DMS79 (cell line): ENCODE results near the gene CTNNA1.
A peak's percentile ranks its signal among the peaks of the same experiment; 100 is the strongest.
"Not testable (repeated sequence)": the region's sequence is repeated elsewhere in the genome, so short reads cannot be mapped to it uniquely, and the experiment has no call there.

Source experiments
- DNase-seq: peaks from one replicate; lab custom pipeline; 2025; lab: John Stamatoyannopoulos, UW

Gene CTNNA1

GRCh38 chr5:138724470-138725146 is 28.6 kb upstream of the CTNNA1 start:
- no peak for DNase-seq

GRCh38 chr5:138725153-138725817 is 27.9 kb upstream of the CTNNA1 start:
- peak; percentile 55 for DNase-seq

- no peak for DNase-seq
These were observed 27.3 kb upstream of the CTNNA1 start for GRCh38 chr5:138725818-138726416.

GRCh38 chr5:138726848-138727247 is 26.4 kb upstream of the CTNNA1 start:
- no peak for DNase-seq

- DNase-seq: not testable (repeated sequence)
These were observed 22.7 kb upstream of the CTNNA1 start for GRCh38 chr5:138730496-138730895.

- DNase-seq: no peak
These were observed 20.8 kb upstream of the CTNNA1 start for GRCh38 chr5:138732466-138732865.

- no peak for DNase-seq
These were observed 20.3 kb upstream of the CTNNA1 start for GRCh38 chr5:138732933-138733332.

- DNase-seq: no peak
These were observed 19.7 kb upstream of the CTNNA1 start for GRCh38 chr5:138733509-138733908.

GRCh38 chr5:138736293-138736692 is 16.9 kb upstream of the CTNNA1 start:
- no peak for DNase-seq

GRCh38 chr5:138737494-138738265 is 15.5 kb upstream of the CTNNA1 start:
- DNase-seq: no peak

- DNase-seq: no peak
These were observed 14.8 kb upstream of the CTNNA1 start for GRCh38 chr5:138738399-138738798.

GRCh38 chr5:138739938-138740337 is 13.3 kb upstream of the CTNNA1 start:
- DNase-seq: no peak

GRCh38 chr5:138743484-138743883 is 9.7 kb upstream of the CTNNA1 start:
- no peak for DNase-seq

- DNase-seq: no peak
These were observed 8.0 kb upstream of the CTNNA1 start for GRCh38 chr5:138745268-138745667.

- DNase-seq: no peak
These were observed 4.6 kb upstream of the CTNNA1 start for GRCh38 chr5:138748630-138749081.

- DNase-seq: not testable (repeated sequence)
These were observed 1.9 kb upstream of the CTNNA1 start for GRCh38 chr5:138751344-138751743.

- no peak for DNase-seq
These were observed 779 bp upstream of the CTNNA1 start for GRCh38 chr5:138752341-138752950.

GRCh38 chr5:138753794-138754698 is 821 bp downstream of the CTNNA1 start:
- peak; percentile 24 for DNase-seq

- DNase-seq: no peak
These were observed 1.5 kb downstream of the CTNNA1 start for GRCh38 chr5:138754699-138755057.

- DNase-seq: no peak
These were observed 2.0 kb downstream of the CTNNA1 start for GRCh38 chr5:138755084-138755748.
